Activated CD4-positive, alpha-beta T cell treated with anti-CD3 and anti-CD28 coated beads, Interleukin-2, amount 10 ng/mL, durations not matched to agents 7 days and 5 days (primary cell): Measurements from ENCODE around the gene GJB3. TPM values are rescaled to one million over a fixed set of nuclear protein-coding genes. Genes with fewer than 3 reads are reported as not detected.

Source experiments
- CTCF ChIA-PET: fragments of 350-600 bp; sonication (Branson Sonifier 250); formaldehyde crosslinking; loops from one replicate; lab custom pipeline; 2021; ENCODE audit warnings: antibody characterized with exemption; lab: Charles Lee
- POLR2A ChIA-PET: fragments of 350-600 bp; sonication (Branson Sonifier 250); formaldehyde crosslinking; loops from one replicate; lab custom pipeline; 2021; ENCODE audit warnings: antibody characterized with exemption; lab: Charles Lee
- DNase-seq: peaks from one replicate; pipeline ENCODE4 v3.0.0-alpha.2; 2020
- H3K27ac Mint-ChIP-seq: one replicate; pipeline ENCODE4 v1.8.0; 2021; ENCODE audit warnings: mild to moderate bottlenecking, moderate library complexity, mixed read lengths
- H3K27me3 Mint-ChIP-seq: one replicate; pipeline ENCODE4 v1.8.0; 2021; ENCODE audit warnings: mixed read lengths
- H3K36me3 Mint-ChIP-seq: one replicate; pipeline ENCODE4 v1.8.0; 2021; ENCODE audit warnings: low read depth, mixed read lengths
- H3K4me1 Mint-ChIP-seq: one replicate; pipeline ENCODE4 v1.8.0; 2021; ENCODE audit warnings: mixed read lengths
- H3K4me3 Mint-ChIP-seq: one replicate; pipeline ENCODE4 v1.8.0; 2021; ENCODE audit warnings: mild to moderate bottlenecking, moderate library complexity, mixed read lengths
- H3K9me3 Mint-ChIP-seq: one replicate; pipeline ENCODE4 v1.8.0; 2021; ENCODE audit warnings: mixed read lengths
- total RNA-seq, 2 experiments: library from RNA; stranded (reverse); gene quantifications; one replicate each; pipeline ENCODE4 v1.2.3, GENCODE V29; 2021

GJB3 gene
- total RNA-seq, 2 experiments from 2014 or later, result not detected

GRCh38 chr1:34824817-34825454 lies 43.9 kb downstream of the GJB3 start:
- ChIA-PET CTCF (no interaction called here), POLR2A (no interaction called here)
- H3K27ac Mint-ChIP-seq, result no peak overlapping the region
- H3K27me3 Mint-ChIP-seq, result no peaks in the 10 kb centered on the region
- DNase-seq, result no peak
- H3K4me3 Mint-ChIP-seq, result no peak overlapping the region
- no peaks in the 10 kb centered on the region for H3K4me1 Mint-ChIP-seq
- H3K36me3 Mint-ChIP-seq, result no peaks in the 10 kb centered on the region
- no peaks in the 10 kb centered on the region for H3K9me3 Mint-ChIP-seq

- Mint-ChIP-seq H3K27me3 (no peaks in the 10 kb centered on the region), H3K4me1 (no peaks in the 10 kb centered on the region), H3K36me3 (no peaks in the 10 kb centered on the region), H3K27ac (no peak overlapping the region), H3K4me3 (no peak overlapping the region), H3K9me3 (no peaks in the 10 kb centered on the region)
- CTCF ChIA-PET, result no interaction called here
- POLR2A ChIA-PET, result no interaction called here
- DNase-seq, result no peak
These were observed 44.6 kb downstream of the GJB3 start for GRCh38 chr1:34825455-34826091.

- ChIA-PET POLR2A (no interaction called here), CTCF (interaction anchor here (1.1 to 1.3 kb wide), 2 partner anchors 11 to 33 kb away, joined by 4 read pairs; partner anchors contain the start of gene SMIM12)
- DNase-seq, result no peak
- Mint-ChIP-seq H3K36me3 (no peaks in the 10 kb centered on the region), H3K27ac (no peak overlapping the region), H3K27me3 (no peaks in the 10 kb centered on the region), H3K9me3 (no peaks in the 10 kb centered on the region), H3K4me1 (no peaks in the 10 kb centered on the region), H3K4me3 (no peak overlapping the region)
These were observed 46.4 kb downstream of the GJB3 start for GRCh38 chr1:34827341-34827941.

GRCh38 chr1:34828611-34829010 lies 47.6 kb downstream of the GJB3 start:
- Mint-ChIP-seq H3K27ac (no peak overlapping the region), H3K27me3 (no peaks in the 10 kb centered on the region), H3K4me1 (no peaks in the 10 kb centered on the region), H3K4me3 (no peak overlapping the region), H3K9me3 (no peaks in the 10 kb centered on the region), H3K36me3 (no peaks in the 10 kb centered on the region)
- CTCF ChIA-PET, result no interaction called here
- POLR2A ChIA-PET, result no interaction called here
- no peak for DNase-seq

- Mint-ChIP-seq H3K9me3 (no peaks in the 10 kb centered on the region), H3K27ac (no peak overlapping the region), H3K4me1 (no peaks in the 10 kb centered on the region), H3K27me3 (no peaks in the 10 kb centered on the region), H3K36me3 (no peaks in the 10 kb centered on the region), H3K4me3 (no peak overlapping the region)
- ChIA-PET CTCF (no interaction called here), POLR2A (no interaction called here)
- DNase-seq, result no peak
These were observed 48.2 kb downstream of the GJB3 start for GRCh38 chr1:34829250-34829649.

GRCh38 chr1:34831721-34832246 lies 50.8 kb downstream of the GJB3 start:
- no peak for DNase-seq
- ChIA-PET POLR2A (no interaction called here), CTCF (interaction anchor here (1.0 kb wide), 1 partner anchor 21 kb away, joined by 4 read pairs; no protein-coding TSS in a partner anchor)
- Mint-ChIP-seq H3K36me3 (no peaks in the 10 kb centered on the region), H3K27ac (no peak overlapping the region), H3K9me3 (no peaks in the 10 kb centered on the region), H3K4me3 (no peak overlapping the region), H3K27me3 (no peaks in the 10 kb centered on the region), H3K4me1 (no peaks in the 10 kb centered on the region)

- CTCF ChIA-PET, result no interaction called here
- POLR2A ChIA-PET, result no interaction called here
- DNase-seq, result no peak
- H3K27ac Mint-ChIP-seq, result no peak overlapping the region
- no peaks in the 10 kb centered on the region for H3K9me3 Mint-ChIP-seq
- H3K27me3 Mint-ChIP-seq, result no peaks in the 10 kb centered on the region
- no peaks in the 10 kb centered on the region for H3K36me3 Mint-ChIP-seq
- no peak overlapping the region for H3K4me3 Mint-ChIP-seq
- H3K4me1 Mint-ChIP-seq, result no peaks in the 10 kb centered on the region
These were observed 52.7 kb downstream of the GJB3 start for GRCh38 chr1:34833711-34834110.

Other genes starting within 250 kb of the GJB3 start
- gene GJB5, start 26.2 kb upstream of the GJB3 start, total RNA-seq, result not detected
- gene GJB4, start 21.5 kb upstream of the GJB3 start, total RNA-seq, result not detected
- not detected for gene GJA4, start 11.8 kb downstream of the GJB3 start, total RNA-seq
- 10 to 100 TPM; 44.4 to 54.8 TPM for gene SMIM12, start 78.5 kb downstream of the GJB3 start, total RNA-seq
- under 1 TPM; 0.33 to 0.40 TPM for gene DLGAP3, start 148.4 kb downstream of the GJB3 start, total RNA-seq
- 10 to 100 TPM; 34.5 to 35.9 TPM for gene TMEM35B, start 204.1 kb downstream of the GJB3 start, total RNA-seq